HPDE6-E6E7 (cell line): Measurements from ENCODE around the gene TBC1D9.

Source experiments
- DNase-seq: peaks from one replicate; pipeline ENCODE4 v3.0.0; 2011; ENCODE audit warnings: missing footprints; ENCODE audit errors: extremely low spot score

The TBC1D9 gene

DNA sequence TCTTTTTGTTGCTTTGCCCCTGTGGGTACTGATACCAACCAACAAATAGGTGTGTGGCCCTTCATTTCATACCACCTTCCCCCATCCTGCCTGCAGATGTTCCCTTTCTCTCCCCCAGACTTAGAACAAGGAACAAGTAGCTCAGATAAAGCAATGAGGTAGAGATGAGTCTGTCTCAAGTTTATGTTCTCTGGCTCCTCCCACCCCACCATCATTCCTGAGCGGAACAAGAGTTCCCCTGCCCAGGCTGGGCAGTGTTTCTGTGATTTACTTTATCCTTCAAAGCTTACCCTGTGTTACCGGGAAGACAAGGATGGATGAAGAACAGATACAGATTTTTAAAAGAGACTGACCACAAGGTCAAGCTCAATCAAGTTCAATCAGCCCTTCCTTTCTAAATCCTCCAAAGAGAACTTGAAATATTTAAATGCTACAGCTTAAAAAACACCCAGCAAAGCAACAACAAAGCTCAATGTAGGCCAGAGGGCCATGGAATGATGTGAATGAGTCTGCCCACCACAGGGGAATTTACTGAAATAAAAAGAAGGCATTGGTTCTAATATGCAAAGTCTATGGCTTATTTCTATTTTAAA is 107.4 kb downstream of the TBC1D9 start:
- DNase-seq = no peak

DNA sequence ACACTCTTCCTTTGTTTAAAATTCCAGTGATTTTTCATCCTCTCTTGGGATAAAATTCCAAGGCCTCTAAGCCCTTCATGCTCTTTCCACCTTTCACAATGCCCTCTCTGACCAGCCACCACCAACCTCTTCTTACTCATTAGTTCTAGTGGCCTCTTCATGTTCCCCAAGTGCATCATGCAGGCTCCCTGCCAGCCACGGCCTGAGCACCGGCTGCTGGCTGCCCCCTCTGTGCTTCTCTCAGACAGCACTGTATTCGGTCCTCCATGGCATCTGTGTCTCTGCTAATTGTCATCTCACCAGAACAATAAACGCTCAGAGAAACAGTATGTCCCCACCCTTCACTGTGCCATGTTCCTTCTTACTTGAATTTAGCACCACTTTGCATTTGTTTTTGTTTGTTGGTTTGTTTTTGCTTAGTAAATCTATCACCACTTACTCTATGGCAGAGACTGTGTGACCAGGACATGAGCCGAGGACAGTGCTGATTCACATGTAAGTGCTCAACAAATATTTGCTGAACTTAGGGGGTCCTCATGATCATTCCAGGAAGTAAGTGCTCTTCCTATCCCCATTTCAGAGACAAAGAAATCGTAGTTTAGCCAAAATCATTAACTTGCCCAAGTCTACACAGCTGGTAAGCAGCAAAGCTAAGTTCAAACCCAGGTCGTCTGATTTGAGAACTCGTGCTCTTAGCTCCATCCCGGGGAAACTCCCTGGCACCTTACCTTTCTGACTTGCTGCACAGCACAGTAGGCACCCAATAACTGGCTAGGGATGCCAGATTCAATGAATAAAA is 110.4 kb downstream of the TBC1D9 start:
- DNase-seq = no peak

DNA sequence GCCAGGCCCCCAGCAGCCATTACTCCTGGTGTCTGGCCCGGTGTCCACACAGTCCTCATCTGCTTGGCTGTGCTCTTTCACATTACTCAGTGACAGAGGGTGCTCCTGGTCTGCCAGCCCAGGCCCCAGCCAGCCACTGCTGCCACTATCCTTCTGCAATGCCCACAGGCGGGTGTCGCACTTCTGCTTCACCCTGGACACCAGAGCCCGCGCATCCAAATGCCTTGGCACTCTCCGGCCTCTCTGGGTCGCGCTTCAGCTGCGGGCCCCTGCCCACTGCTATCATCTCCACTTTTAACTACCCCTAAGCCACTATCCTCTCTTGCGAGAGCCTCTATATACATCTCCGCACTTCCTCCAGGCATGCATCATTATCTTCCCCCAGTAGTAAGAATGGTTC is 111.0 kb downstream of the TBC1D9 start:
- no peak for DNase-seq

DNA sequence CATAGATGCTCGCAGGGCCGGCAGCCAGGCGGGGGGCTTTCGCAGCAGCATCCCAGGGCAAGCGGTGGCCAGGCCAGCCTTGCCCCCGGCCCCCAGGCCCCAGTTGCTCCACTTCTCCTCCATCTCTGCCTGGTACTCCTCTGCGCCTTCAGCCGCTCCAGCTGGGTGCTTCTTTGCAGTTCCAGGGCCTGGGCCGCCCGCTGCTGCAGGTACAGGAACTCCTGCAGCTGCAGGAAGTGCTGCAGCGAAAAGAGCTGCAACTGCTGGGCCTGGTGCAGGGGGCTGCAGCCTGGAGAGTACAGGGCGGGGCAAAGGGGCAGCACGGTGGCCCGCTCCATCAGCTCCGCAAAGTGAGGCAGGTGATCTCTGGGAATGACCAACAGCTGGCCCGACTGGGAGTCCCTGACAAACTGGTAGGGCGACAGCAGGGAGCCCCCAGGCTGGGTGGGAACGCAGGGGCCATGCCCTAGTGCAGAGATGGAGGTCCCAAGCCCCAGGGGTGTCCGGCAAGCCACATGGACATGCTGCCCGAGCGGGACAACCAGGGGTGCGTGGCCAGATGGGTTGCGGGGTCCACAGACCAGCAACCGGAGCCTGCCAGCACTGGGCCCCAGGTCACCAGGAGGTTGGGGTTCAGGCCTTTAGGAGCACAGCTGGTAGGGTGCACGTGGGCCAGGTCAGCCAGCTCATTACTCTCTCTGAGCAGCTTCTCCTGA is 111.6 kb downstream of the TBC1D9 start:
- no peak for DNase-seq

DNA sequence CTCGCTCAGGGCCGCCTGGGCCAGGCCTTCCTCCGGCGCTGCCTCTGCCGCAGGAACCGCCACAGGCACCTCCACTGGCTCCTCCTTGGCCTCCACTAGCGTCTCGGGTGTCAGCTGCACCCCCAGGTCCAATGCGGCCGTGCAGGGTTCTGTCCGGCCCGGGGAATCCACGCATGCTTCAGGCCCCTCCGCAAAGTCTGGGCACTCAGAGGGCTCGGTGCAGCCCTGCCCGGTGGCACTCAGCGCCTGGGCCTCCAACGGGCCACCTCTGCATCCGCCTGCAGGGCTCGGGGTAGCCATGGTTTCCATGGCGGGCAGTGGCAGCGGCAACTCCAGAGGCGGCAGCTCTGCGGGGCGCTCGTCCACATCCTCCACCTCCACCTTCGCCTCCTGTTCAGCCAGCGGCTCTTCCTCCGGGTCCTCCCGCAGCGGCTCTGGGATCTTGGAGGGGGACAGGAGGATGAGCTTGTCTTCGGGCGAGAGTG is 112.6 kb downstream of the TBC1D9 start:
- DNase-seq = no peak

DNA sequence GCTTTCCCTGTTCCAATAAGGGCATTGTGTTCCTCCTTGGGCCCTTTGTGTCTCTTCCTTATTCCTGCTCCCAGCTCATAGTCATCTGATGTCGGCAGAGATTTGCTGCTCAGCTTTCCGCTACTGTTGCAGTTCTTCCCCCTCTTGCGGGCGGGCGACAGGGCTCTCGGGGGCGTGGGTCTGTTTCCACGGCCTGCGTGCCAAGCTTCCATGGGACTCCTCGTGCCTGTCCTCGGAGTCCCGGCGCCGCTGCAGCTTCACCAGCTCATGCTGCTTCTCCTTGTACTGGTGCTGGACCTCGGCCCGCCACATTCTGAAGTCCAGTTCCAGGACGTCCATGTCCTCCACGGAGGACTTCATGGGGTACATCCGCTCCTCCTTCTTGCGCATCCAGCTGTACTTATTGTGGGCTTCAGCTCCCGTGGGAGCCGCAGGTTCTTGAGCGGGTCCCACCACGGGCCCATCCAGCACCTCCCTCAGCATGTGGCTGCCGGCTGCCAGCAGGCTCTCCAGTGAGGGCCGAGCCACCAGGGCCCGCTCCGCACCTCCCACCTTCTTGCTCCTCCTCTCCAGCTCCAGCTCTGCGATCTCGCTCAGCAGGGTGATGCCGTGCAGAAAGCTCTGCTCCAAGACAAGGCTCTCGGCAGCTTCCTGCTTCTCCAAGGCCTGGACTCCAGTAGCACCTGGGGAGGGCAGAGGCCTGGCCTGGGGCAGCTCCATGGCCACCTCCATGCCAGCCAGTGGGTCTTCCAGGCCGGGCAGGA is 113.3 kb downstream of the TBC1D9 start:
- DNase-seq = no peak

DNA sequence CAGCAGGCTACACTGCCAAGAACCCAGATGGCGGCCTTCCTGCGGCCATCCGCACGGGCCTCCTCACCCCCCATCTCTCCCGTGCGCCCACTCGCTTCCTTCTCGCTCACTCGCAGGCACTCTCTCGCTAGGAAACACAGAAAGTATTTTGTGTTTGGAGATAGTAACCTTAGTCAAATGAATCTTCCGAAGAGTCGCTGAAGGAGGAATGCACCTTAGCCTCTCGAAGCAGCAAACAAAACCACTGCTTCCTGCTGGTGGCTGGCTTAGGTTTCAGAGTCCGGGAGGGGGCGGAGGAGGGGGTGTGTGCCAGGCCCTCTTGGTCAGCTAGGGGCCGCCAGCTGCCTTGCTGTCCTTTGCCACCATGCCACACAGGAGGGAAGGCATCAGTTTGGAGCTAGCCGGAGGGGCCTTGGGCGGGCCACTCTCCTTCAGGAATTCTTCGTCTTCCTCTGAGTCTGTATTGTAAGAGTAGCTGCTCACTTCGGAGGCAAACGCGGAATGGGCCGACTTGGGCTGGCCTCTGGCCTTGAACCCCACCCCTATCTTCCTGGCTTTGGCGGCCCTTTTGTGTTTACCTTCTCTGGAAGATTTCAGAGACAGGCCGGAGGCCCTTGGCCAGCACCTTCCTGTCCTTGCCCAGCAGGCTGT is 114.3 kb downstream of the TBC1D9 start:
- no peak for DNase-seq

DNA sequence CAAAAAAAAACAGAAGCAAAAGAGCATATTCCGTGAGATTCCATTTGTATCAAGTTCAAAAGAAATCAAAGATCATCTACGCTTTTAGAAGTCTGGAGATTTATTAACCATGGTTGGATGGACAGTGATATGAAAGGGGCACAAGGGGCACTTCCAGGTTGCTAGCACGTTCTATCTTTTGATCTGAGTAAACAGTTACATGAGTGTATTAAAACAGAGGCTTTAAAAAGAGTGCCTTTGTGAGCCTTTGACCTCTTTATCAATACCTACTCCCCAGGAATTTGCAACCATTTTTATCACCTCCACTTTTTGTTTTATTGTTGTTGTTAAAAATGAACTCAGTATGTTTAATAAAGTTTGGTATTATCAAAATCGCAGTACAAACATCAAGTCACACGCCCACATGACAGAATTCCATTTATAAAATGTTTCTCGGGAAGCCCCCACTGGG is 115.1 kb downstream of the TBC1D9 start:
- DNase-seq = no peak

DNA sequence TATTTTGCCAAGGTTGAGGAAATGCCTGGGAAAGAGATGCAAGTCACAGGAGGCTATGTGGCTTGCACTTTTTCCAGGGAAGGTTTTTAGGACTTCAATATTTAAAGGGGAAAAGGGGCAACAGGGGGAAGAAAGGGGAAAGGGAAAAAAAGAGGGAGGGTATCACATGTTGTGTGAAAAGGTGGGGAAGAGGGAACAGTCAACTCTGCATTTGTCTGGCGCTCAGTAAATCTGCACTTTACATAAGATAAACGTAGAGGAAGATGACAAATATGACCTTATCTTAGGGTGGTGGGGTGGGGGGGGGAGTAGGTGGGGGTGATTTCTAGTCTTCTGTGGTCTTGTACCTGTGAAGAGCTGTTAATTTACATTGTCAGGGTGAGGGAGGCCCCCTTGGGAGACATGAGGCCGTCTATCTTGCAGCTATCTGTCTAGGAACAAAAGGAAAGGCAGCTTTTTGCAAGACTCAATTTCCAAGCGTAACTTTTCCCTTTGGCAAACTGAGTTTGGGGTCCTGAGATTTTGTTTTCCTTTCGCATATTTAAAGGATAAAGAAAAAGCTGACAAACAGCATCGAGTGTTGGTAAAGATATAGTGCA is 115.9 kb downstream of the TBC1D9 start:
- DNase-seq = no peak

DNA sequence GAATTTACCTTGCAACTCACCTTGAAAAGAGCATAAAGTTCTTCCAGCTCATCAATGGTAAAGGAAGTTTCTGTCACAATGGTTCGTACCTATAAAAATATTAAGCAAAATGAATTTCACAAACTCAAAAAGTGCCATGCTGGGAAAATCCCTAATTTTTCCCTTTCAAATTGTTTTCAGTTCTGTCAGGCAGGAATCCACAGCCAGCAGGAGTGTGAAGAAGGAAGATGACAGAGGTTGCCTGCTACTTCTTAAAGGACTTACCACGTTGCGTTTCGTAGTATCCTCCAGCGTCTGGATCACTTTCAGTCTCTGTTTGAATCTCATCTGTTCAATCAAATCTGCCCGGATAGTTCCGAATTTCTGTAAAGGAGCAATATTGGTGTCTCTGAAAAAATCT is 117.1 kb downstream of the TBC1D9 start:
- no peak for DNase-seq

DNA sequence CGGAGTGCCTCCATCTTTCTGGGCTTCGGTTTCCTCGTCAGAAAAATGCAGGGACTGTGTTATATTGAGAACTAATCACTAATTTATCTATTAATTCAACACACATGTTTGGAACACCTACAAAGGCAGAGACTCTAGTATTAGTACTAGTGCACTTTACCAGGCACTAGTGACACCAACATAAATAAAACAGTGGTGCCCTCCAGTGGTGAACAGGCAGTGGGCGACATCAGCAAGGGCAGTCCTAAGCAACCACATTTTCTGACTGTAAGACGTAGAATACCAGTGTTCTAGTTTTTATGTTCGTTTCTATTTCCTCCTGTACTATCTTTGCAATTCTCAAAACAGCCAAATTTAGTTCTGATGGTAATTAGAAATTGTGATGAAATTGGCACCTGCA is 118.3 kb downstream of the TBC1D9 start:
- DNase-seq = no peak

DNA sequence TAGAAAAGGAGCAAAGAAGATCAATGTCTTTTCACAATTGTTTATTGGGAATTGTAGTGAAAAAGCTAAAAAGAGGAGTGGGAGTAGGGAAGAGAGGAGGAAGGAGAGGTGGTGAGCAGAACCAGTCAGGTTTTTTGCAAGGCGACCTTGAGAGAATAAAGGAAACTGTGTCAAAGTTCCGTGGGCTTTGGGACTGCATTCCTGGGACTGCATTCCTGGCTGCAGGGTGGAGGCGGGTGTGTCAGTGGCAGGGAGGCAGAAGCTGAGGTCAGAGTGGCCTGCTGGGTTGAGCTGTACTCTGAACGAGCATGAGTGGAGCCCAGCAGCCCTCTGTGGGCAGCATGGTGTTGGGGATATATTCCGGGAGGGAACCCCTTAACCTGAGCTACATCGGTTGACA is 120.6 kb downstream of the TBC1D9 start:
- DNase-seq = peak; percentile 45

DNA sequence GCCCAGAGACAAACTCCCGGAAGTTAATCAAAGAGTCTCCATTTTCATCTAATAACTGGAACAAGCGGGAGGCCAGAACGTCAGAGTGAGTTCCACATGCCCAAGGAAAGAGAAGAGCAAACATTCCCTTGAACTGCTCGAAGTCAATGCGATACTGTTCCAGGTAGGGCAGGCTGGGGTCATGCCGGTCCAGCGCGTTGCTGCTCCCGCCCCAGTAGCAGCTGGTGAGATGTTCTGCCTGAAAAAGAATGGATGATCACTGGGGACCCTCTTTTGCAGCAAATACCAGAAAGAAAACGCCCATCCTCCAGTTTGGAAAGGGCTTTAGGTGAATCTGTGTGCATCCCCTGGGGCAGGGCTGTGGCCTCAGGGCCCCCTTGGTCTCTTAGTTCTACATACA is 122.2 kb downstream of the TBC1D9 start:
- no peak for DNase-seq

DNA sequence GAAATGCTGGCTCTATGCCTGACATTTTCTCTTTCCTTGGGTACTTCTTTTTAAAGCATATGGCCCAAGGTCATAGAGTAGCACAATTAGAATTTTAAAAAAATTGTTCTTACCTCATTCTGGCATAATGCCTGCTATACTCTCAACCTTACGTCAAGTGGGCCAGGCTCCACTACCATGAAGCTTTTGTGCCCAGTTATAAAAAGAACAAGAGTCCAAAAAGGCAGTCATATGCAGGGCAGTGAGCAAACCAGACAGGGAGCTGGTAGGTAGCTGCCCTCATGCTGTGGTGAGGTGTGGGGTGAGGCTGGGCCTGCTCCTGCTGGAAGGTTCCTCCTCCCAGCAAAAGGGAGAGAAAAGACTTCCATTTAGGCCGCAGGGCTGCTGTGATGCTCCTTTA is 123.1 kb downstream of the TBC1D9 start:
- no peak for DNase-seq

DNA sequence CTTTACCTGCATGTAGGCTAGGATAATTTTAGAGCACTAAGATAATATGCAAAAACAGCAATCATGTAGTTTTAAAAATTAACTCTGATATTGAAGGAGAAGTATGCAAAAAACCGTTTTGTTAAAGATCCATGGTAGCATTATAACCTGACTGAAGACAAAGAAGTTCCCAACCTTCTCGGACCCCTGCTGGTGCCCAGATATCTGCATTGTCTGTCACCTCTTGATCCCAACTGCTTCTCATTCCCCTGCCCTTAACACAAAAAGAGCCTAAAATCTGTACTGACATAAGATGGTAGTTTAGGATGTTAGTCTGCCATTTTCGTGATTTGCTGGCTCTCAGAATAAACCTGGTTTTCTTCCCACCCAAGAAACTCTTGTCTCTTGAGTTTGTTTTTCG is 125.9 kb downstream of the TBC1D9 start:
- no peak for DNase-seq

DNA sequence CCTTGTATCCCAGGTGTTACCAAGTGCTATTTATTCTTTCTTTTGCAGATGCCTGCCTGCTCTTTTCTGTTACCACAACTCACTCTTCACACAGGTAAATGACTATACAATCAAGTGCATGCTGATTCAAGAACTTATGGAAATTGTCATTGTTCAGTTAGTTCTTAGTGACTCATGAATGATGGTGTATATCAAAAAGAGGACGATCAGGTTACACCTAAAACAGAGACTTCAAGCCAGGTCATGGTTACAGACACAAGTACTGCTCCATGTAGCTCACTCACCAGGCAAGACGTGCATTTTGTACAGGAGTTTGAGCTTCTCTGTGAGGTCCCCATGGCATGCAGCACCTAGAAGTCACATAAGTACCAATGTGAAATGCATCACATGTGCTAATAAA is 128.2 kb downstream of the TBC1D9 start:
- DNase-seq = peak; percentile 40

DNA sequence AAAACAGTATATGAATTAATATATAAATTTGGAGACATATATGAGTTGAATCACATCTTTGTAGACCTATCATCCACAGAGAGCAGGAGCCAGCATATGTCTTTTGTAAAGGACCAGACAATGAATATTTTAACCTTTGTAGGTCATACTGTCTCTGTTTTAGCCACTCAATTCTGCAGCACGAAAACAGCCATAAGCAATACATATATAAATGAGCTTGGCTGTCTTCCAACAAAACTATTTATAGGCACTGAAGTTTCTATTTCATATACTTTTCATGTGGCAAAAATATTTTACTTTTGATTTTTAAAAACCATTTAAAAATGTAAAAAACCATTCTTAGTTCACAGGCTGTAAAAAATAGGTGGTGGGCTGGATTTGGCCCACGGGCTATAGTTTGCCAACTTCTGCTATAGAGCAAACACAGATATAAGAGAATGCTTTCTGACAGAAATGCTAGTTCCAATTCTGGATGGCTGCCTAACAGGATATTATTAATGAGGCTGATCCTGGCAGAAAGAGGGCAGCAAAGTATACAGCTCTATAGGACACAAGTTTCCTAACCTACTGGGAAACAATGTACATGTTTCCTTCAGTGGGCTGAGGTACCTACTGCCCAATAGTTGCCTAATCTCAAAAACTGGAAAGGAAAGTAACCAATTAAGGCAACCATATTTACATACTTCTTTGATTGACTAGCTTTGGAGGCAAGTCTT is 129.4 kb downstream of the TBC1D9 start:
- DNase-seq = no peak

DNA sequence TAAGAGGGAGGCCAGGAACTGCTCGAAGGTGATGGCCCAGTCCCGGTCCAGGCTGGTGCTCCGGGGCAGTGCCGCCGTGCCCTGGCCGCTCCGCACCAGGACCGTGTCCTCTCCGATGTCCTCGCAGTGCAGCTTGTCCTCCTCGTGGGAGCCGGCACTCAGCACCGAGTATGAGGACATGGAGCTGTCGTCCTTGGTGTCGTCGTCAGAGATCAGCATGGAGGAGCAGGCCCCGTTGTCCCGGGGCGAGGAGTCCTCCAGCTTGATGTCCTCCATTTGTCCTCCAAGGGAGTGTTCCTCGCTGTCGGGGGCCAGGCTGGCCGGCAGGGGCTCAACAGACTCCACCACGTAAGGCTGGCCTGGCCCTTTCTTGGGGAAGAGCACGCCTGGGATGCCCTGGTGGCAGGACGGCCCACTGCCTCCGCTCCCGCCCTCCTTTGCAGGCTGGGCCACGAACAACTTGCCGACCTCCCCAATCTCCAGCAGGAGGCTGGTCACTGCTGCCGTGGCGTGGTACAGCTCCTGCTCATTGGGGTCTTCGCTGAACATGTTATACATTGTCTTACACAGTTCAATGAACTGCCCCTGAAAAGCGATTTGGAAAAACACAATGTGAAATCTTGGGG is 133.7 kb downstream of the TBC1D9 start:
- DNase-seq = no peak

DNA sequence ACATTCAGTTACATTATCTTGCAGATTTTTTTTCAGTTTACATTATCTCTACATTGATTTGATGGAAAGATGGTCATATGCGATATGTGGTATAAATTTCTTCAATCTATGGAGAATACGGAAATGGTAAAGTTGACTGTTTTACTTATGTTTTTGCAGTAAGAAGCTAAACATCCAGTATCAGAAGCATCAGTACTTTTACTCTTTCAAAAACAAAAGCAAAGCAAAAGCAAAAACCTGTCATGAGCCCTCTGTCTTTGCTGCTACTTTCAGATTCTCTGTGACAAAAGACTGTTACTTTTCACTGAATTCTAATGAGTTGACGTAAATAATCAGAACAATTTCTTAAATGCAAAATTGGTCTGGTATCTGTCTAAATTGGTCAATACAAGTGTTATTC is 135.0 kb downstream of the TBC1D9 start:
- no peak for DNase-seq
